ENCODE results near the gene ZMAT2. TPM values are rescaled to one million over a fixed set of nuclear protein-coding genes. Genes with fewer than 3 reads are reported as not detected.

The ZMAT2 gene
- total RNA-seq, 1 experiment from 2014 or later, result 76.6 TPM

- ChIA-PET CTCF (interaction anchor here (1.1 kb wide), 1 partner anchor 24 kb away, joined by 4 read pairs; the partner anchor contains the start of gene IK), POLR2A (interaction anchor here (0.6 kb wide), 1 partner anchor 120 kb away, joined by 4 read pairs; no protein-coding TSS in a partner anchor)
- Histone ChIP-seq H3K27me3 (replicated peaks; ENCODE audit: control insufficient read depth, insufficient read depth, low read length) (no peaks in the 10 kb centered on the region), H3K4me1 (no peaks in the 10 kb centered on the region), H3K9me3 (no peaks in the 10 kb centered on the region), H3K36me3 (ENCODE audit: control insufficient read depth, insufficient read depth, low read length) (peaks cover 4% of the 10 kb centered on the region; the same call in 1 of the 2 replicates), H3K4me3 (ENCODE audit: low read depth, low read length) (no peak overlapping the region)
- intact Hi-C loops (cut with micrococcal nuclease; ENCODE audit: unreplicated experiment), result no loop called here
- Mint-ChIP-seq H3K27me3 (ENCODE audit: insufficient read depth, unreplicated experiment) (no peaks in the 10 kb centered on the region), H3K9me3 (ENCODE audit: unreplicated experiment) (peaks cover 2% of the 10 kb centered on the region), H3K4me3 (ENCODE audit: unreplicated experiment) (no peak overlapping the region), H3K27ac (ENCODE audit: unreplicated experiment) (no peak overlapping the region), H3K36me3 (ENCODE audit: insufficient read depth, unreplicated experiment) (peaks cover 72% of the 10 kb centered on the region), H3K4me1 (ENCODE audit: low read depth, unreplicated experiment) (peaks cover 2% of the 10 kb centered on the region)
- BruUV-seq (replicated peaks), result no TSS peak
- DNase-seq, result no peak
- no peak for TF ChIP-seq CTCF (IDR thresholded peaks at IDR 0.05; ENCODE audit: insufficient read depth in 1 of 2, low read depth in 1 of 2, low read length in 1 of 2, severe bottlenecking in 1 of 2, unreplicated experiment in 1 of 2)
Observed at GRCh38 chr5:140671472-140672125, 28.6 kb upstream of the ZMAT2 start.

- Histone ChIP-seq H3K4me3 (ENCODE audit: low read depth, low read length) (no peak overlapping the region), H3K27me3 (replicated peaks; ENCODE audit: control insufficient read depth, insufficient read depth, low read length) (no peaks in the 10 kb centered on the region), H3K4me1 (no peaks in the 10 kb centered on the region), H3K36me3 (ENCODE audit: control insufficient read depth, insufficient read depth, low read length) (peaks cover 5% of the 10 kb centered on the region), H3K9me3 (no peaks in the 10 kb centered on the region)
- Mint-ChIP-seq H3K4me1 (ENCODE audit: low read depth, unreplicated experiment) (no peaks in the 10 kb centered on the region), H3K9me3 (ENCODE audit: unreplicated experiment) (no peaks in the 10 kb centered on the region), H3K27me3 (ENCODE audit: insufficient read depth, unreplicated experiment) (no peaks in the 10 kb centered on the region), H3K36me3 (ENCODE audit: insufficient read depth, unreplicated experiment) (peaks cover 62% of the 10 kb centered on the region), H3K4me3 (ENCODE audit: unreplicated experiment) (no peak overlapping the region), H3K27ac (ENCODE audit: unreplicated experiment) (no peak overlapping the region)
- BruUV-seq (replicated peaks), result no TSS peak
- TF ChIP-seq CTCF (IDR thresholded peaks at IDR 0.05; ENCODE audit: insufficient read depth in 1 of 2, low read depth in 1 of 2, low read length in 1 of 2, severe bottlenecking in 1 of 2, unreplicated experiment in 1 of 2), result no peak
- intact Hi-C loops (cut with micrococcal nuclease; ENCODE audit: unreplicated experiment), result no loop called here
- DNase-seq, result no peak
- POLR2A ChIA-PET, result no interaction called here
- CTCF ChIA-PET, result interaction anchor here (1.1 kb wide), 1 partner anchor 25 kb away, joined by 4 read pairs; the partner anchor contains the start of gene IK
Observed at GRCh38 chr5:140672455-140673186, 27.6 kb upstream of the ZMAT2 start.

- peaks cover 59% of the 10 kb centered on the region for H3K36me3 Mint-ChIP-seq (ENCODE audit: insufficient read depth, unreplicated experiment)
- Histone ChIP-seq H3K4me1 (no peaks in the 10 kb centered on the region), H3K4me3 (ENCODE audit: low read depth, low read length) (no peak within 1 kb of the TSS), H3K9me3 (no peaks in the 10 kb centered on the region), H3K36me3 (ENCODE audit: control insufficient read depth, insufficient read depth, low read length) (peaks cover 4% of the 10 kb centered on the region), H3K27me3 (replicated peaks; ENCODE audit: control insufficient read depth, insufficient read depth, low read length) (no peaks in the 10 kb centered on the region)
- no peak for TF ChIP-seq CTCF (IDR thresholded peaks at IDR 0.05; ENCODE audit: insufficient read depth in 1 of 2, low read depth in 1 of 2, low read length in 1 of 2, severe bottlenecking in 1 of 2, unreplicated experiment in 1 of 2)
- no peaks in the 10 kb centered on the region for H3K9me3 Mint-ChIP-seq (ENCODE audit: unreplicated experiment)
- H3K4me3 Mint-ChIP-seq (ENCODE audit: unreplicated experiment), result no peak within 1 kb of the TSS
- H3K4me1 Mint-ChIP-seq (ENCODE audit: low read depth, unreplicated experiment), result no peaks in the 10 kb centered on the region
- no peak for DNase-seq
- POLR2A ChIA-PET, result no interaction called here
- BruUV-seq (replicated peaks), result no TSS peak
- intact Hi-C loops (cut with micrococcal nuclease; ENCODE audit: unreplicated experiment), result no loop called here
- CTCF ChIA-PET, result no interaction called here
- peak within 1 kb of the TSS; percentile 18 for H3K27ac Mint-ChIP-seq (ENCODE audit: unreplicated experiment)
- no peaks in the 10 kb centered on the region for H3K27me3 Mint-ChIP-seq (ENCODE audit: insufficient read depth, unreplicated experiment)
Observed at GRCh38 chr5:140673187-140673976, 26.9 kb upstream of the ZMAT2 start, which contains the start of gene DND1. TSS of gene DND1 (minus strand) at chr5:140673576. CDS start at chr5:140673542, 34 bp downstream.

Measured in Caco-2 (cell line).